GM18951 (cell line): Measurements from ENCODE around the gene HRH1.
"Not testable (repeated sequence)": the region's sequence is repeated elsewhere in the genome, so short reads cannot be mapped to it uniquely, and the experiment has no call there.

Experiments
- POLR2A ChIP-seq: IDR thresholded peaks from 4 replicates; pipeline ENCODE4 v1.6.1; 2011; ENCODE audit warnings: mild to moderate bottlenecking; ENCODE audit not compliant: insufficient read length, insufficient read depth; ENCODE audit errors: extremely low read depth
- in situ Hi-C: fragments of 300-500 bp; cut with MboI; formaldehyde crosslinking; loops from one replicate; pipeline ENCODE4 v1.12.0; 2022; ENCODE audit warnings: low sequenced_read_pairs, mixed read lengths, inconsistent platforms; ENCODE audit not compliant: unreplicated experiment

Gene HRH1

GRCh38 chr3:11154036-11154952 is at the start of gene HRH1:
Gene HRH1, plus strand, starts transcription at chr3:11154493. Its CDS starts 104,545 bp downstream, at chr3:11259038.
- in situ Hi-C loops = no loop called here
- TF ChIP-seq POLR2A = no peak

- in situ Hi-C loops = not testable (repeated sequence)
Measured at GRCh38 chr3:11113316-11113715, 41.0 kb upstream of the HRH1 start.

GRCh38 chr3:11115548-11115947 is 38.7 kb upstream of the HRH1 start:
- no peak for TF ChIP-seq POLR2A
- in situ Hi-C loops = no loop called here

DNA sequence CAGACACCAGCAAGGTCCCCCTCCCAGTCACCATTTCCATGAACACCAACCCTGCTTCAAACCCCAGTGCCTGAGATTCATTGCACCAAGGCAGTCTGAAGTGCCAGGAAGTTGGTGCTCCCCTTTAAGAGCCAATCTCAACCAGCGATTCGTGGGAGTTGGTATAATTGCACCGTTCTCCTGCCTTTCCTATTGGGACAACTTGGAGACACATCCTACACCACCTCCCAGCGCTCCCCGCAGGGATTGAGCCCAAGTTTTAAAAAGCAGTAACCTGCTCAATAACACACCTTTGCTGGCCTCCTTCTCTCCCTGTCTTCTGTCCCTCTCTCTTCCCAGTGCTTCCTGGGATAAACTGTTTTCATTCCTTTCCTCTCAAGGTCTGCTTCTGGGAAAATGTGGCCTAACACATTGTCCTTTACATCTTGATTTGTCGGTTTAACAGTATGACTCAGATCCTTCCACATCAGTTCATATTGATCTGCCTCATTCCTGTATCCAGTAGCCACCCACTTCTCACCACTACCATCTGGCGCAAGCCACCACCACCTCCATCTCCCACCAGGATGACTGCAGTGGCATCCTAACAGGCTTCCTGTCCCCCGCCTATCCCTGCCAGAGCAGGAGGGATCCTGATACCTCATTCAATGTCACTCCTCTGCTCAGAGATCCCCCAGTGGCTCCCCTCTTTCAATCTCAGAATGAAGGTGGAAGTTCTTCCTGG is 37.8 kb upstream of the HRH1 start:
- TF ChIP-seq POLR2A = no peak
- in situ Hi-C loops = no loop called here

DNA sequence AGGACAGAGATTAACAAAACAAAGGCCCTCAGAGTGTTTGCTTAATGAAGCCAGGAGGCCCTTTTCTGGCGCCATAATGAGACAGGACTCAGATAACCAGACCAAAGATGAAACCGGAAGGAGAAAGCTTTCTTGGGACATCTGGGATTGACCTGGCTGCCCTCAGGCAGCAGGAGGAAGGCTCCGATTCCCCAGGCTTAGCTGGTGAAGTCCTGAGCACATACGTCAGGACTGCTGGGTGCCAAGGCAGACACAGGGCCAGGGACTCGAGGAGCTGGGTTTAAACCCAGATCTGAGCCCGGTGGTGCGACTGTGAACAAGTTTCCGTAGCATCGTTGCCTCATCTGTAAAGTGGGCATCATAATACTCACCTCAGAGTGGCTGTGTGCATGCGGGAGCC is 36.7 kb upstream of the HRH1 start:
- no peak for TF ChIP-seq POLR2A
- in situ Hi-C loops = no loop called here

DNA sequence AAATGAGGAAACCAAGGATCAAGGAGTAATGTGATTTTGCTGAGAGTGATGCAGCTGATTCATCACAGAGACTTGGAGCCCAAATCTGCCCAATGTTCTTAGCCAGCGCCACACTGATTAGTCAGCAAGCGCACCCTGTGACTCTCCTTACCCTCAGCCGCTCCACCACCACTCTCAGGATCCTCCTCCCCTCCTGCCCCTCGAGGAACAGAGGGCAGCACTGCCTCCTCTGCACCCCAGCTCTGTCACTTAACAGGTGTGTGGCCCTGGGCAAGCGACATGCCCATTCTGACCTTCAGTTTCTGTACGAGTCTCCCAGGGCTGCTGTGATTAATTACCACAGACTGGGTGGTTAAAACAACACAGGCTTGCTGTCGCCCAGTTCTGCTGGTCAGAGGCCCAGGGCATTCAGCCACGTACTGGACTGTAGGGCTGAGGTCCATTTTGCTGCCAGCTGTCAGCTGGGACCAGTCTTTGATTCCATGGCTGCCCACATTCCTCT is 36.1 kb upstream of the HRH1 start:
- in situ Hi-C loops = no loop called here

DNA sequence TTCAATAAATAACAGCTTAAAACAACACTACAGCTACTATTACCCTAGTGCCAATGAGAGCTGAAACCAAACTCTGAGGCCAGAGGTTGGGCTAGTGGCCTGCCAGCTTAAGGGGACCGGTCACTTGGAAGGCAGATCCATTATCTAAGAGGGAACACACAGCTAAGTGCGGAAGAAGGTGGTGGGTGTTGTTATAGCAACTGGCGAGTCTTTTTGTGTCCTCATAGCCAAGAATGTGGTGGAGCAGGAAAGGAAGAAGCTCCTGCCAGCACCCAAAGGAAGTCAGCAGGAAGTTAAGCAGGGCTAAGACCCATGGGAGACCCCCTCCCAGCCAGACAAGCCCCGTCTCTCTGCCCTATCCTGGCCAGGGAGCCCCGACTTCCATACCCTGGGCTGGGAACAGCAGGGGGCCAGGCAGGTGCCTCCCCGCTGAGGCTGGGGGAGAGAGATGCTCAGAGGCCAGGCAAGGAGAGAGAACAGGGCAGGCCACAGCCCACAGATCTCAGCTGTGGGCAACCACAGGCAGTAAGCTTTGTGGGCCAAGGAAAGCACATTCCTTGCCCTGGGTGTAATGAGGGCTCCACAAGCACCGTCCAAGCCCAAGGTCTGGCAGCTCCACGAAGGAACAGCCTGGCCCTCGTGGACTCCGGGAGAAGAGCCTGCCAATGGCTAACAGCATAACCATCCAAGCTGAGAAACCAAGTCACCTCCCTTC is 34.0 kb upstream of the HRH1 start:
- no peak for TF ChIP-seq POLR2A
- in situ Hi-C loops = no loop called here

More for the DNA sequence above, 36.1 kb upstream of the HRH1 start:
- no peak for TF ChIP-seq POLR2A

- no peak for TF ChIP-seq POLR2A
Measured at GRCh38 chr3:11126653-11127052, 27.6 kb upstream of the HRH1 start.

GRCh38 chr3:11128682-11129632 is 25.3 kb upstream of the HRH1 start:
- in situ Hi-C loops = no loop called here
- TF ChIP-seq POLR2A = no peak

More at GRCh38 chr3:11126653-11127052, 27.6 kb upstream of the HRH1 start:
- in situ Hi-C loops = no loop called here

DNA sequence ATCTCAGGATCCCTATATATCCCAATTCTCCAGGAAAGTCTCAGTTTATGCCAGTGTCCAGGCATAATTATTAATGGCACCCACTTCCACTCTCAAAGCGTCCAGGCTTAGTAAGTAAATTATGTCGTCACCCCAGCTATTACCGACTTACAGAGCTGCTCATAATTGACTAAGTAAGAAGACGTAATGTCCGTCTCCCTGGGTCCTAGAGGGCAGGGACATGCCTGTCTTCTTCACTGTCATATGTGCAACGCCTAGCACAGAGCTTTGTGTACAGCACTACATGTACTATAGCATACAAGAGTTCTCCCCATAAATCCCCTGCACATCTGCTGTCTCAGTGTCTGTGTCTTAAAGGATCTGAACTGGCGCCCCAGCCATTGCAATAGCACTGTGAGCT is 23.9 kb upstream of the HRH1 start:
- in situ Hi-C loops = no loop called here

GRCh38 chr3:11131371-11131770 is 22.9 kb upstream of the HRH1 start:
- TF ChIP-seq POLR2A = no peak
- in situ Hi-C loops = no loop called here

More for the DNA sequence above, 23.9 kb upstream of the HRH1 start:
- TF ChIP-seq POLR2A = no peak

GRCh38 chr3:11131886-11132285 is 22.4 kb upstream of the HRH1 start:
- in situ Hi-C loops = not testable (repeated sequence)
